GM21381 (cell line): ENCODE results near the gene HOXC9.

ENCODE experiments used
- ATAC-seq: cut with Tn5 transposase; IDR thresholded peaks from one replicate; pipeline ENCODE4 v1.9.1; 2021; ENCODE audit warnings: mild to moderate bottlenecking, moderate library complexity; ENCODE audit not compliant: unreplicated experiment

Gene HOXC9

DNA sequence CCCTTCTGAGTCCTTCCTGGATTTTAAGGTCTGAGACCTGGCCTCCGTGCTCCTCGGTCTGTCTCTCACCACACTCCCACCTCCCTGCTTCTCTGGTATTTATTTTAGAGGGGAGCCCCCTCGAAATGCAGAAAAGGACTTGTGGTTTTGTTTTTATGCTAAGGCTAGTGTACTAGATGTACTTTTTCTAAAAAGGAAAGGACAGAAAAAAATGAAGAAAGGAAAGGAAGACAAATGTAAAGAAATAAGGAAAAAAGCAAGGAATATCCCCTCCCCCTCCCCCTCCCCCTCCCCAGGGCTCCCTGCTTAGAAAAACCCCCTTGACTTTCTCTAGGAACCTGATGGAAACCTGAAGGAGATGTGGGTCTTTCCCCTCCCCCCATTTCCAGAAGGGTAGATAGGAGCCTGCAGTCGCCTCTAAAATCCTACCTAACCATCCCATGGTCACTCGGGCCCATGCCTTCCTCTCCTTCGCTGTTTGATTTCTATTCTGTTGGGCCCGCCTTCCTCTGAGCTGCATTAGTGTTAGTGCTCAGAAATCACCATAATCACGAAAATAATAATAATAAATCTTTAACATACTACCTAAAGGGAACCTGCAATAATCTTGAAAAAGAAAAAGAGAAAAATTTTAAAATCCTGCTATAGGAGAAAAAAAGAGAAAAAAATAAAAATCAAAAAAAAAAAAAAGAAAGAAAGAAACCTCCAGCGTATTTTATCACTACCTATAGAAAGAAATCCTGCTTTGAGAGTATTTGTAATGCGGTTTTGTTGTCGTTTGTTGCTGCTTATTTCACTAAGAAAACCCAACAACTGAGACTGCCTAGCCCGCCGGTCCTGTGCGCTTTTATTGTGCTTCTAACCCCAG lies 11.9 kb downstream of the HOXC9 start:
- no peak for ATAC-seq

DNA sequence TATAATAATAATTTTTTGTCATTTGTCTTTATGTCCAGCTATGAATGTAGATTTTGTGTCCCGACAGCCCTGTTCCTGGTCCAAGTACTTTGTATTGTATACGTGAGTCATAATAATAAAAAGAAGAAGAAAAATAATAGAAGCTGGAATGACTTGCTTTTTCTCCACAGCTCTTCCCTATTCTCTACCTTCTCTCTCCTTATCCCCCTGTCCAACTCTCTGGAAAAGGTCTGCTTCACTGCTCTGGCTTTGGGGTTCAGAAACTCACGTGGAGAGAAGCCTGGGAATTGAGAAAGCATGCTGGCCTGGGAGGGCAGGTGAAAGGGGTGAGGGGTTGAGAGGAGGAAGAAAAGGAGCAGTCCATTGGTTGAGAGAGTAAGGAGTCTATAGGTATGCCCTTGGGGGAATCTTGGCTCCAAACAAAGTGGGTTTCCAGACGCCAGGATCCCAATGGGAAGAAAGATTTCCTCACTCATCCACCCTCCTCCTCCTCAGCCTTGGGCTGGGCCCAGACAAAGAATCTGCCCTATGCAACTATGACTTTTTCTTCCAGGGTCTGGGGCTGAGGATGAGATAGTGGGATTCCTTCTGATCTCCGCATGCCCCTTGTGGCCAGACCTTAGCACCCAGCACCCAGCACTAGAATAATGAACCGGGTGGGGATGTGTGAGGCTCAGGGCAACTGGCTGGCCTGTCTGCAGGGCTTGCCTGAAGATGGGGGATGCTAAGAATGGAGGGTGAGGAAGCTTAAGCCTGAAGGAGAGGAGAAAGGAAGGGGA lies 12.9 kb downstream of the HOXC9 start:
- no peak for ATAC-seq

DNA sequence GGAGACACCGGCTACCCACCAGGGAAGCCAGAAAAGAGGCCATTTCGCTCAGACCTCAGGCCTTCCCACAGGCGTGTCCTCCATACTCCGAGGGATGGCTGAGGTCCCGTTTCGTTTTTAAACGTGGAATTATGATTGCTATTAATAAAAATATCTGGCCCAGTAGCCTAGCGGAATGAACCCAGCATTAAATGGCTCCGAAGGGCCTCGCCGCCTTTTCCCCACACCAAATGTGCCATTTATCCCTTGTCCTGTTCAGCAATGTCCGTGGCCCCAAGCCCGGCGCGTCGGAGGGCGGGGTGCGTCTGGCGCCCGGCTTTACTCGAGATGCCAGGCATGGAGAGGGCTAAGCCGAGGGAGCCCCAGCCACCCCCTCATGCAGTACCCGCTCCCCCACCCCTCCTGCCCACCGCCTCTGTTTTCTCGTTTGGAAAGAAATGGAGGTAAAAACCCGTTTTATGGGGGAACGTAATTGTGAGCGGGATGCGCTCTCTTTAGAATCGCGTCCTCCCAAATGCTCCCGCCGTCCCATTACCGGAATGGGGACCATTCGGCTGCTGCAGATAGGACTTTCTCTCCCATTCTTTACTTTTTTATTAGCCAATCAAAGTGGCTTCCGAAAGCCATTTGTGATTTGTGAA lies 14.5 kb downstream of the HOXC9 start:
- ATAC-seq, result no peak

DNA sequence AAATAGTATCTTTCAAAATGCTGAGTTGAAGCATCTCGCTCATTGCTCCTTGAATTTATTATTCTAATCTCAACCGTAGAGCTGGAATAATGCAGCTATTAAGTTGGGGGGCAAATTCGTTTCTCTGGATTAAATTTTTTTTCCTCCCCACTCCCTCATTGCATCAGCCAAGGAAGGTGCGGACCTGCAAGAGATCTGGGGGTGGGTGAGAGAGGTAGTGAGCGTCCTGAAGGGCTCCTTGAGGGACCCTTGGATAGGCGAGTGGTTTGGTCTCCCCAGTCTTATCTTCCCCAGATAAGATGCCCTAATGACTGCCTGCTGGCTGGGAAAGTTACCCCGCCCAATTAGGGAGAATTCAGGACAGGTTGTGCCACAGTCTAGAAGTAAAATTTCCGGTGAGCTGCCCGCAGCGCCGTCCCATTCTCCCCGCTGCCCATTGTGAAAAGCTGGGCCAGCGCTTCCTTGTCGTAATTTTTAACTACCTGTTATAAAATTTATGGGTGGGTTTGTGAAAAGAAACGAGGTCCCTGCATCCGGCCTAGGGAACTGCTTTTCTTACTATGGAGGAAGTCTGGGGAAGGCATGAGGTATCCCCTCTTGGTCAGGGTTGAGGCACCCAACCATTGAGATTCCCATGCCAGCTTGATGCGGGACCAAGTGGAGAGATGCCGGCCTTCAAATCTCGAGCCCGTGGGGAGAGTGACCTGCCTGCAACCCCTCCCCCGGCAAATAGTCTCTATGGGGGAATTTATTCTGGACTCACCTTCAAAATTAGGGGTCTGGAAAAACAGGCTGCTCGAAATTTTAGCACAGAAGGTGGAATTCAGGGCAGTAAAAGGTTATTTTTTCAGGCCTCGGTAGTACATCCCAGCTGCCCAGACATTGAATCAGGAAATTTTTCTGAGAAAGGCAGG lies 15.3 kb downstream of the HOXC9 start:
- no peak for ATAC-seq

DNA sequence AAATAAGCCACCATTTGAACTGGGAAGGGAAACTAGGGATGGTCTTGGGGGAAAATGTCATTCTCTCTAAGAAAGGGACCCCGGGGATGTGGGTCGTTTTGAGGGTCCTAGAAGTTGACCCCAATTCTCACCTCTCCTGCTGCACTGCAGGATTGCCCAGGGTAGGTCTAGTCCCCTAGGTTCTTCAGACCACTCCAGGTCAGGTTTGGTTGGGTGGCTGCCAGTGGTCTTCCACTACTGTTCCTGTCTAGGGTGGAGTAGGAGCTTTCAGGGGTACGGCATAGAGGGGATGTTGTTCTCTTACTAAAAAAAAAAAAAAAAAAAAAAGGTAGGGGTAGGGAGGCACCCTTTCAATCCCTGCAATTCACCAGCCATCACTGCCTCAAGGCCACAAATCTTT lies 16.1 kb downstream of the HOXC9 start:
- ATAC-seq, result no peak

DNA sequence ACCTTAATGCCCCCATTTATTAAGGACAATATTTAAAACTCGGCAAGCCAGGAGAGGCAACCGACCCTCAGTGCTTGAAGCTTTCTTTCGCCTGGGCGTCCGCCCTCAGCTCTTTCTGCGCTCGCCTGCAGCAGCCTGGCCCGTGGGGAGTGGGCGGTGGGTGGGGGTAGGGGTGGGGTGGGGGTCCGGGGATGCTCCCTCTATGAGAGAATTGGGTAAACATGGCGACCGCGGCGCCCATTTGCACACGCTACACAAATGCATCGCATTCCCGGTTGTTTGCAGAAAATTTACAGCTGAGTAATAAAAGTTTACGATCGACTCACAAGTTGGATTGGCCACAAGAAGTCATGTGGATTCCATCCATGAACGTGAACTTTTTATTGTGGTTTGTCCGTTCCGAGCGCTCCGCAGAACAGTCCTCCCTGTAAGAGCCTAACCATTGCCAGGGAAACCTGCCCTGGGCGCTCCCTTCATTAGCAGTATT lies 16.6 kb downstream of the HOXC9 start:
- ATAC-seq, result no peak

DNA sequence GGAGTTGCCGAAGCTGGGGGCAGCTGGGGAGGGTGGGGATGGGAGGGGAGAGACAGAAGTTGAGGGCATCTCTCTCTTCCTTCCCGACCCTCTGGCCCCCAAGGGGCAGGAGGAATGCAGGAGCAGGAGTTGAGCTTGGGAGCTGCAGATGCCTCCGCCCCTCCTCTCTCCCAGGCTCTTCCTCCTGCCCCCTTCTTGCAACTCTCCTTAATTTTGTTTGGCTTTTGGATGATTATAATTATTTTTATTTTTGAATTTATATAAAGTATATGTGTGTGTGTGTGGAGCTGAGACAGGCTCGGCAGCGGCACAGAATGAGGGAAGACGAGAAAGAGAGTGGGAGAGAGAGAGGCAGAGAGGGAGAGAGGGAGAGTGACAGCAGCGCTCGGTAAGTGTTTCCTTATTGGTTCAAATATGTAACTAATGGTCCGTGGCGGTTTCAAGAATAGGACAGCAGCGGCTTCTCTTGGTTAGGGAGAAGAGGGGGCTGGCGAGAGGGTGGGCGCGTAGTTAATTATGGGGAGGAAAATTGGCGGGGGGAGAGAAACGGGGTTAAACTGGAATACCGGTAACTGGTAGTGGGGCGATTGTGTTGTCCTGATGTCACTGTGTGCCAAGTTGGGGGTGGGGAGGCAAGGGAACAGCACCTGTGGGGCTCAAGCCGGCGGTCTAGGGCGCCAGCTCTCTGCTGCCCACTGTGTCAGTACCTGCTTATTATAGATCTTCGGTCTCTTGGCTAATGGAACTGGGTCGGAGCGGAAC lies 17.2 kb downstream of the HOXC9 start:
- ATAC-seq, result peak; percentile 24

DNA sequence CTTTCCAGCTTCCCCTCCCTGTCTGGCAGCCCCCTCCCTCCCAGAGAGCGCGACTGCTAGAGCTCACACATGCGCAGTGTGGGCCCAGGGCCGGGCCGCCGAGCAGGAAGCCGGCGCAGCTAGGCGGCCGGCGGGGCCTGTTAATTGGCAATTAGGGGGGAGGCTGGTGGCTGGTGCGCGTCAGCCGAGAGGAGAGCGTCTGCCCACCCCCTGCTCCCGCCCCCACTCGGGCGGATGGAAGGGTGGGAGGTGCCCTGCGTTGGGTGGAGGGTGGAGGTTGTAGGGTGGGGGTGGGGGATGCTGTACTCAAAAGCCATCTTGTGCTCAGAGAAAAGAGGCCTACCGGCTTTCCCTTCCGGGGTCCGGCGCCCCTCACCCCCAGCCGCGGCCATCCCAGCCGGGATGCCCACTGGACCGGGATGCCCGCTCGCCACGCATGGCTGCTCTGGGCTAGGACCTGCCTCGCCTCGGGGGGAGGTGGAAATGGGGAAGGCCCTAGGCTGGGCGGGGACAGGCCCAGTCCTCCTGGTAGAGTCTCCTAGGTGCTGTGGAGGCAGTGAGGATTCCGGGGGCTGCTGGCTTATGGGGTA lies 18.0 kb downstream of the HOXC9 start:
- ATAC-seq, result peak; percentile 70

DNA sequence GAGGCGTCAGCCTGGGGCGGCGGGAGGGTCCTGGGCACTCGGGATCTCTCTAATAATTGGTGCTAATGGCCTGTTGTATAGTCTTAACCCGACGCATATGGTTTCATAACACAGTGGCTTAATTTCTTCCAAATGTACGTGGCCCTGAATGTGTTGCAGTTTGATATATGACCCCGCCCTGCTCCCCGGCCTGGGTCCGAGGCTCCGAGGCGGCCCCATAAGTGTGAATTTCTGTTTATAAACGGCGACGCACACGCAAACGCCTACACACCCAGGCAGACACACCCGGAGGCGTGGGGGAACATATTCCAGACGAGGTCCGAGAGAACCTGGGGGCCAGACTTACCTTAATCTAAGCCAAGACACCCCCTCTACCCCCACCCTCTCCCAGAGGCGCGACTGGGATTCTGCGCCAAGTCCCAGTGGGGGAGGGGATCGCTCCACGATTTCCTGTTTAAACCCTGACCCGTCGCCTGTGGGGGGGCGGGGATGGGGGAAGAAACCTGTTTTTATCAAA lies 18.6 kb downstream of the HOXC9 start:
- ATAC-seq, result no peak

DNA sequence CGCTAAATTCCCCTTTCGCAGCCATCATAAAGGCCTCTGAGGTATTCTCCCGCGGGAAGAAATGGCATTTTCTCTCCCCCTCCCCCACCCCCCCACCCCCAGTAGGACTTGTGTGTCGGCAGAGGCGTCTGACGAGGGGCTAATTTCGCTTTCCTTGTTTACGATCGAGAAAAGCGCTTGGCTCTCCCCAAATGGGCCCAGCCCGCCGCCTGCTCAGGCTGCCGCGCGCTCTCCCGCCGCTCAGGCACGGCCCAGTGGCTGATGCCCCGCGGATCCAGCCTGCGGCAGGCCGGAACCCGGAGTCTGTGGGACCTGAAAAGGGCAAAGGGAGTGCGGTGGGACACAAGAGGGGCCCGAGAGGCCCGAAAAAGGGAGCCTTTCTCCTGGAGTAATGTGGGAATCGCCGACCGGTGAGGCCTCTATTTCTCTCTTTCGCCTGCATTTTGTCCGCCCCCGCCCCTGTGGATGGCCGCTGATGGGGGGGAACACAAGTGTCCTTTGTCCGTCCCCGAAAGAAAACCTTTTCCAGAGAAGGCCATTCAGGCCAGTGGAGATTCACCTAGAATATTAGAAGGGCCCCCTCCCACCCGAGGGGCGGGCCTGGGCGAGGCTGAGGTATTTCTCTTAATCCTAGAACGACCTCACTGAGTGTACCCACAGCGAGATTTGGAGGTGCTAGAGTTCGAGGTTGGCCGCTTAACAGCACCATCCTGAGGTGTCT lies 19.3 kb downstream of the HOXC9 start:
- ATAC-seq, result no peak

DNA sequence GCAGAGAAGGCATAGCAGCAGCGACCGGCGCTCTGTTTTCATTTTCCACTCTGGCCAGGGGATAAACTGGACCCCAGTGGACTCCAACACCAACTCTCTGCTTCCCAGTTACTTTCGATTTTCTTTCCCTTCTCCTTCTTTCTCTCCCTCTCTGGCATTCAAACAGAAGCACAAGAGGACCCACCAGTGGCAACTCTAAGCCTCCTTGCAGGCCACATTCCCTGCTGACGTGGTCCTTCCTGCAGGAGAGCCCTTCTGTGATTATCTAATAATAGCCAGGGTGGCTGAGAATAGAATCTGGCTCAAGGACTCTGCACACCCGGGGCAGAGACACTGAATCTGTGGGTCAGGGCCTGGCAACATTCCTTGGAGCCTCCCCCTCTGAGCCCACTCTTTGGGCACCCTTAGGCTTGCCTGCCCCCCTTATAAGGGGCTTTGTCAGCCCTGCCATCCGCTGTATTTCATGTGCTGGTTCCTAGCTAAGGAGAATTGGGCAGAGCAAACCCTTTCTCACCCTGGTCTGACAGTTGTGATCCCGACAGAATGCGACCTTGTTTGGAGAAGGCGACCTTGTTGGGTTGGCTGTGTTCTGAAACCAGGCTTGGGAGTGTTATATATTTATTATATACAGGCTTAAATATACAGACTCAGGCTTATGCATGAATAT lies 20.1 kb downstream of the HOXC9 start:
- no peak for ATAC-seq

DNA sequence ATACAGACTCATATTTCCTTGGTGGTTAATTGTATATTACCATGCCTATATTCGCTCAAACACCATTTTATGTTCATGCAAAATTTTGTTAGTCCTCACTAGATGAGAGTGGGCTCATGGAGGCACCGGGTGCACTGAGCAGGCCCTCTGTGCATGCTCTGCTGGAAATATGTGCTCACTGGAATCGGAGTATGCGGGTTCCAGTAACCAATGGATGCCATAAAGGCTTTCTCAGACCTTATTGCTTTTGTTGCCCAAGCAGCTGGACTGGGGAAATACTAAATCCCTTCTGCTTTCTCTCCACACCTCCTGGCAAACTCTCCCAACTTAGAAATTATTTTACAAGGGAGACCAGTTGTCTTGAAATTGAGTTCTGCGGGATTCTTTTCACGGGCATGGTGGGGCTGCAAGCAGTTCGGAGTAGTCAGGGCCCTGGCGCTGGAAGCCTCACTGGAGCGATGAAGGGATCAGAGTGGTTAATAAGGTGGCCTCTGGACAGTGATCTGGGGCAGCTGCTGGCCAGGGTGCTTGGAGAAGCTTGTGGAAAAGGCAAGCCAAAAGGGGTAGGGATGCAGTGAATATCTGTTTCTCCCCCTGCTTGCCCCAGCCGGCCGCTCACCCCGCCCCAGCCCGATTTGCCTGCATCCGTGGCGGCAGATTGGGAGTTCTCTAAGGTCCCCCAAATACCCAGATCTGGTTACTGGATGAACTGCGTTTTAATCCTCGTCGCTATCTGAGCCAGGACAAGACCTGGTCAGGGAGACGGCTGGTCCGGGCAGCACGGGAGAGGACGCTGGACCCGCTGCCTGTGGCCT lies 20.8 kb downstream of the HOXC9 start:
- ATAC-seq, result no peak

DNA sequence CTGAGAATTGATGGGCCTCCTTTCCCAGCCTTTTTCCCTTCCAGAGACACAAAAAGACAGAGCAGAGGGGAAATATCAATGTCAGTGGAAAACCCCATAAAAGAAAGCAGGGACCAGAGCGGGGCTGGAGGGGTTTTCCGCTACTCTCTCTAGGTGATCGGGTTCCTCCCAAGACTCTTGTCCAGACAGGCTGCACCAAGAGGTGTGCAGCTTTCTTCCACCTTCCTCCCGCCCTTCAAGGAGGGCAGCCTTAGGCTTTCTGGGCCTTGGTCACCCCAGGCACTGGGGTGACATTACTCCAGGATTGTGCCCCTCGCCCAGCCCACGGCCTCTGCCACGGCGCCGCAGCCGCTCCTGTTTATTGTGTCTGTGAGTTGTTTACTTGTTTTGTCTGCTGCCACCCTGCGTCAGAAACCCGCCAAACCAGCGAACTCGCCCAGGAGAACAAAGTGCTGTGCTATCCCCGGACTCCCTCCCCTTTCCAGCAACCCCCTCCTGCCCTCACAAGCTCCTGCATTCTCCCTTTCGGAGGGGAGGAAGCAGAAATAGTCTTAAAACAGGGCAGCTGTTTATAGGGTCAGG lies 21.6 kb downstream of the HOXC9 start:
- no peak for ATAC-seq

DNA sequence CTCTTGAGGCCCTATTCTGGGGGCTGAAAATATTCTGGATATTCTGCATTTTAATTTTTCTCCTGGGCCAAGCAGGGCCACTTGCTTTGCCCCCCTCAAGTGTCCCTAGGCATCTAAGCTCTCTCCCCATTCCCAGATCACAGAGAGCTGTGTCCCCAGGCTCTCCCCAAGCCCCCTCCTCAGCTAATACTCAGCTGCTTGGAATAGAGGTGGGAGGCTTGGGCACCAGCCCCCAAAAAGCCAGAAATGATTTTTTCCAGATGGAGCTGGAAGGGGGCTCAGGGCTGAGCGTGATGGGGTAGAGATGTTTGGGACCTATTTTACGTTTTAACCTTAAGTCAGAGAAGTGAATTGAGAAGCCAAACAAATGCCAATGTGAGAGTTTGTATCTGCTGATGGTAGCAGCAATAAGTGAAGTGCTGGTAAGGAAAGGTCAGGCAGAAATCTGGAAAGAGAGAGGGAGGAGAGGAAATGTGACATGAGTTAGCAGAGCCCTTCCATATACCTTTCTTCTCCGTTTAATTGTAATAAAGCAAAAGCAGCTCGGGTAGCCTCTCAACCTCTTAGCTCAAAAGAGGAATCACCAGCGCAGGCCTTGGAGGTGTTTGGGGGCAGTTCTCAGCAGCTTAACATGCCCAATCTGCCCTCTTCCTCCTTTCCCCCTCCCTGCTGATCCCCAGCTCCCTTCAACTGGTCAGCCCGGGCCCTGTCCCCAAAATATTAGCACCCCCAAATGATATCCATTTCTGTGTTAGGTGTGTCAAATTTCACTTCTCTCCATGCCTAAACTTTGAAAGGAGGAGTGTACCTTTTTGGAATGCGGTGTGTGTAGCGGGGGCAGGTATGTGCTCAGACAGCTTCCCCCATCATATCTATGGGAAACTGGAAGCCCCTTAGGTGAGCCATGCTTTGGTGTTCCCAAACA lies 23.3 kb downstream of the HOXC9 start:
- ATAC-seq, result no peak

DNA sequence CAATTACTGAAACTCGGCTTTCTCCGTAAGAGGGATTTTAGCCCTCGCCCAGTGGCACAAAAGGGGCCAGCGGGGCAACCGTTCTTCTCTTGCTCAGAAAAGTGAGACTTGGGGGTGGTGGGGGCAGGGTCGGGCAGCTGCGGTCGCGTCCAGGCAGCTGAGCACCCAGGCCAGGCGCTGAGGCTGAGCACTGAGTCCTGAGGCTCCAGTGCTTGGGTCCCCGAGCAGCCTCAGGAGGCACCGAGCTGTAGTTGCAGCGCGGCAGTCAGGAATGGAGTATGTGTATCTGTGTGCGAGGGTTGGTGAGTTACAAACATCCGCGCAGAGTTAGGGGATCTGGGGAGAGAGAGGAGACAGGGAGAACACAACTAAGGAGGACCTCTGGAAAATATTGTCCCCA lies 24.2 kb downstream of the HOXC9 start:
- no peak for ATAC-seq
